K562 (cell line): ENCODE data around the gene ABCA3. TPM values are rescaled to one million over a fixed set of nuclear protein-coding genes. Genes with fewer than 3 reads are reported as not detected.

Source experiments
- ATF2 ChIP-seq: sonication (generic); formaldehyde crosslinking; IDR thresholded peaks from 2 replicates; pipeline ENCODE4 v1.8.1; 2022; ENCODE audit warnings: missing genetic modification reagents
- KDM2B ChIP-seq: fragments of 250-450 bp; sonication (Bioruptor Pico); IDR thresholded peaks from 2 replicates; pipeline ENCODE4 v1.8.0; 2021; ENCODE audit warnings: mild to moderate bottlenecking, moderate library complexity
- L3MBTL2 ChIP-seq: fragments of 450-650 bp; IDR thresholded peaks from 2 replicates; pipeline ENCODE4 v1.6.1; 2016; ENCODE audit warnings: mild to moderate bottlenecking, moderate library complexity
- SPI1 ChIP-seq: IDR thresholded peaks from 2 replicates; pipeline ENCODE4 v1.6.1; 2011; ENCODE audit warnings: low read depth, low read length, control low read depth, borderline replicate concordance
- TAF15 ChIP-seq: fragments of 200-400 bp; formaldehyde crosslinking; IDR thresholded peaks from 2 replicates; pipeline ENCODE4 v1.6.1; 2017; ENCODE audit warnings: mild to moderate bottlenecking, low read depth, low read length, moderate library complexity
- polyA plus RNA-seq, 8 experiments: library from polyadenylated mRNA; depleted of rRNA in 4 of 8; stranded (reverse) in 5 of 8; unstranded in 3 of 8; fragments of >200 nt; fragmentation: Nextera tagmentation in 2 of 8; fragmentation: Illumina TruSeq in 1 of 8; extraction: Ambion mirVana in 2 of 8; extraction: Trizol in 1 of 8; gene quantifications; 2 replicates each; pipeline versions ENCODE4 v1.2.1 to v1.2.3, GENCODE V29; 2011 to 2014; ENCODE audit warnings: inconsistent platforms in 1 of 8, missing spikeins in 1 of 8
- total RNA-seq, 7 experiments: library from RNA; depleted of rRNA in 6 of 7; stranded (reverse); fragments of >200 nt in 6 of 7; fragmentation: Illumina TruSeq in 2 of 7; extraction: Trizol in 2 of 7; gene quantifications; 2 replicates each; pipeline versions ENCODE4 v1.2.1 to v1.2.3, GENCODE V29; 2011 to 2021; ENCODE audit warnings: low replicate concordance in 1 of 7
- TF ChIP-seq, protein P1 (sequence below): sonication (generic); formaldehyde crosslinking; IDR thresholded peaks from 2 replicates; pipeline ENCODE4 v1.9.0; 2022; ENCODE audit warnings: mild to moderate bottlenecking, missing genetic modification reagents
- TF ChIP-seq, protein P2 (sequence below), 3 experiments: fragments of 200-800 bp in 1 of 3; fragments of 250-450 bp in 1 of 3; fragments of 450-650 bp in 1 of 3; sonication (Bioruptor Pico) in 1 of 3; sonication (Bioruptor generic) in 1 of 3; formaldehyde crosslinking in 1 of 3; IDR thresholded peaks; 2 replicates each; pipeline versions ENCODE4 v1.6.1 to v1.8.0; 2016 to 2022; ENCODE audit warnings: mild to moderate bottlenecking in 2 of 3, missing genetic modification characterization in 2 of 3, missing compliant biosample characterization in 1 of 3, moderate library complexity in 1 of 3

Gene ABCA3
- total and polyA plus RNA-seq, 9 of the 15 experiments (the other 6 are each of a cell fraction or from before 2014, with no cell fraction given): 0.66 to 23.7 (median 6.9) TPM

- TF ChIP-seq, protein P1, sequence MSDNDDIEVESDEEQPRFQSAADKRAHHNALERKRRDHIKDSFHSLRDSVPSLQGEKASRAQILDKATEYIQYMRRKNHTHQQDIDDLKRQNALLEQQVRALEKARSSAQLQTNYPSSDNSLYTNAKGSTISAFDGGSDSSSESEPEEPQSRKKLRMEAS (CRISPR knock-in tag): no peak
- TF ChIP-seq, protein P2, sequence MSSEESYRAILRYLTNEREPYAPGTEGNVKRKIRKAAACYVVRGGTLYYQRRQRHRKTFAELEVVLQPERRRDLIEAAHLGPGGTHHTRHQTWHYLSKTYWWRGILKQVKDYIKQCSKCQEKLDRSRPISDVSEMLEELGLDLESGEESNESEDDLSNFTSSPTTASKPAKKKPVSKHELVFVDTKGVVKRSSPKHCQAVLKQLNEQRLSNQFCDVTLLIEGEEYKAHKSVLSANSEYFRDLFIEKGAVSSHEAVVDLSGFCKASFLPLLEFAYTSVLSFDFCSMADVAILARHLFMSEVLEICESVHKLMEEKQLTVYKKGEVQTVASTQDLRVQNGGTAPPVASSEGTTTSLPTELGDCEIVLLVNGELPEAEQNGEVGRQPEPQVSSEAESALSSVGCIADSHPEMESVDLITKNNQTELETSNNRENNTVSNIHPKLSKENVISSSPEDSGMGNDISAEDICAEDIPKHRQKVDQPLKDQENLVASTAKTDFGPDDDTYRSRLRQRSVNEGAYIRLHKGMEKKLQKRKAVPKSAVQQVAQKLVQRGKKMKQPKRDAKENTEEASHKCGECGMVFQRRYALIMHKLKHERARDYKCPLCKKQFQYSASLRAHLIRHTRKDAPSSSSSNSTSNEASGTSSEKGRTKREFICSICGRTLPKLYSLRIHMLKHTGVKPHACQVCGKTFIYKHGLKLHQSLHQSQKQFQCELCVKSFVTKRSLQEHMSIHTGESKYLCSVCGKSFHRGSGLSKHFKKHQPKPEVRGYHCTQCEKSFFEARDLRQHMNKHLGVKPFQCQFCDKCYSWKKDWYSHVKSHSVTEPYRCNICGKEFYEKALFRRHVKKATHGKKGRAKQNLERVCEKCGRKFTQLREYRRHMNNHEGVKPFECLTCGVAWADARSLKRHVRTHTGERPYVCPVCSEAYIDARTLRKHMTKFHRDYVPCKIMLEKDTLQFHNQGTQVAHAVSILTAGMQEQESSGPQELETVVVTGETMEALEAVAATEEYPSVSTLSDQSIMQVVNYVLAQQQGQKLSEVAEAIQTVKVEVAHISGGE (CRISPR knock-in tag; IDR thresholded peaks at IDR 0.05): no peak
- no peak for TF ChIP-seq ATF2
- TF ChIP-seq TAF15: no peak
- TF ChIP-seq SPI1: no peak
- no peak for TF ChIP-seq L3MBTL2
- no peak for TF ChIP-seq KDM2B
Observed at GRCh38 chr16:2226918-2227317, 113.6 kb downstream of the ABCA3 start (continued).
